Testis (tissue), 2 donors: ENCODE results near the gene MTARC2.

ENCODE experiments used
- CTCF ChIP-seq, 3 experiments: fragments of 450-650 bp in 2 of 3; fragments of 200-600 bp in 1 of 3; sonication (generic) in 1 of 3; IDR thresholded peaks; one replicate each; pipeline ENCODE4 v1.5.1; 2016 to 2019; ENCODE audit warnings: antibody characterized with exemption in 3 of 3, mild to moderate bottlenecking in 2 of 3, moderate library complexity in 1 of 3
- POLR2A ChIP-seq: fragments of 450-650 bp; IDR thresholded peaks from one replicate; pipeline ENCODE4 v1.6.1; 2017; ENCODE audit warnings: antibody characterized with exemption, mild to moderate bottlenecking, moderate library complexity

- TF ChIP-seq CTCF (IDR thresholded peaks at IDR 0.05) (no peak), POLR2A (no peak)
Measured at GRCh38 chr1:220797553-220797952, 49.4 kb downstream of the MTARC2 start.
